GM18861 (cell line): ENCODE data around the gene TPO.

Source experiments
- ATAC-seq: cut with Tn5 transposase; IDR thresholded peaks from one replicate; pipeline ENCODE4 v1.9.1; 2021; ENCODE audit not compliant: unreplicated experiment

Gene TPO

DNA sequence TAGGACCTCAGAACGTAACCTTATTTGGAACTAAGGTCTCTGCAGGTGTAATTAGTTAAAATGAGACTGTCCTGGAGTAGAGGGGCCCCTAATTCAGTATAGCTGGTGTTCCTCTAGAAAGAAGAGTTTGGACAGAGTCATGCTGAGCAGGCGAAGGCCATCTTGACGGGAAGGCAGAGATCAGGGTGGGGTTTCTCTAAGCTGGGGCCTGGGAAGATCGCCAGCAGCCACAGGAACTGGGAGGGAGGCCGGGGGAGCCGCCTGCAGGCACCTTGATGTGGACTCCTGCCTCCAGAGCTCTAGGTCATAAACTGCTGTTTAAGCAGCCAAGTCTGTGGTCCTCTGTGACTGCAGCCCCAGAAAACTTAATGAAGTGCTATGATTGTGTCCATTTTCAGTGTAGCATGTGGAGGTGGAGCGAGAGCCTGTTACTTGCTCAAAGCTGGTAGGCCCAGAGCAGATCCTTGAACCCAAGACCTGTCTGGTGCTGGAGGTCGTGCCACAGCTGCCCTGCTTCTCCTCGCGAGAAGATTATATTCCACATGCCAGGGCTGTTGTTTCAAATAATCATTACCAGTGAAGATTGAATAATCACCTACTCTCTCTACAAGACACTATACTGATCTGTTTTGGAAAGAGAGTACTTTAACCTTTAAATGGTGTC, 105.7 kb downstream of the TPO start:
- ATAC-seq: no peak

DNA sequence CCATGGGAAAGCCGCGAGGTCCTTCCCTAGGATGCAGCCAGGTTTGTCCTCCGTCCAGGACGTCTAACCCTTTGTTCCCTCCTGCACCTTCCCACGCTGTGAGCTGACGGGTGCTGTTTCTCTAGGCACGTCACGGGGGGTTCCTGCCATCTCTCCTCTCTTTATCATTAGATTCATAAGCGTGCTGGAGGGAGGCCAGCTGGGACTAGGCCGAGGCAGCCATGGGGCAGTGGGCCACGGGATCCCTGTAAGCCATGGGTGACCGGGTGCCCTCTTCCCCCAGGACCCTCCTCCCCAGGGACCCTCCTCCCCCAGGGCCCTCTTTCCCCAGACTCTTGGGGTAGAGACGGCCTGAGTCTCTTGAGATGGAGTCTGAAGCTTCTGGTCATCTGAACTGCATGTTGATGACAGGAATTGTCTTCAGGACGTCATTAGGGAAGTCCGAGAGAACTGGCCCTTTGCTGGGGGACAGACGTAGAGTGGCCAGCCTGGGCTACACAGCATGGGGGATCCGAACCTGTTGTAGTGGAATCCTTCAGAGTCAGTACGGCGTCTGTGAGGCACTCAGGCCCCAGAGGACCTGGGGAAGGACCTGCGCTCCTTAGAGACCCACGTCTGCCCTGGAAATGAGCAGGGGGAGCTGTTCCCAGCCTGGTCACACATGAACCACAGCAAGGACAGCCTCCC, 108.1 kb downstream of the TPO start:
- no peak for ATAC-seq

DNA sequence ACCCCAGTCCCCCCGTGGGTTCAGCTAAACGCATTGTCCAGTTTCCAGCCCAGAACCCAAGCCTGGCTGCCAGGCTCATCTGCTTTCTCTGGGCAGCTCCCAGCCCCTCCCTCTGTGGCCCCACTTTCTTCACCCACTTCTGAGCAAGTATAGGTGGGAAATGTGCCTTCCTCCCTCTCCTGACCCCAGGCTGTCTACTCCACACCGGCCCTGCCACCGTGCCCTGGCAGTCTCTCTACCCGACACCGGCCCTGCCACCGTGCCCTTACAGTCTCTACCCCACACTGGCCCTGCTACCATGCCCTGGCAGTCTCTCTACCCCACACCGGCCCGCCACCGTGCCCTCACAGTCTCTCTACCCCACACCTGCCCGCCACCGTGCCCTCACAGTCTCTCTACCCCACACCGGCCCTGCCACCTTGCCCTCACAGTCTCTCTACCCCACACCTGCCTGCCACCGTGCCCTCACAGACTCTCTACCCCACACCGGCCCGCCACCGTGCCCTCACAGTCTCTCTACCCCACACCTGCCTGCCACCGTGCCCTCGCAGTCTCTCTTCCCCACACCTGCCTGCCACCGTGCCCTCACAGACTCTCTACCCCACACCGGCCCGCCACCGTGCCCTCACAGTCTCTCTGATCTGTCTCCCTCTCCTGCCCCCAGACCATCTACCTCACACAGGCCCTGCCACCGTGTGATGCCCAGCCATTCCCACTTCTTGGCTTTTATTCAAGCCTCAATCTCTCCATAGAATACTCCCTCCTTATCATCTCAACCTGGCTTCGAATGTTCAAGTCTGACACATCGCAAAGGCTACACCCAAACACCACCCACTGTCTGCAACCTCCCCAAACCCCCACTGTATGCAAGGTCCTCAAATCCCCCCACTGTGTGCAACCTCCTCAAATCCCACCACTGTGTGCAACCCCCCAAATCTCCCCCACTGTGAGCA, 108.9 kb downstream of the TPO start:
- ATAC-seq: no peak

DNA sequence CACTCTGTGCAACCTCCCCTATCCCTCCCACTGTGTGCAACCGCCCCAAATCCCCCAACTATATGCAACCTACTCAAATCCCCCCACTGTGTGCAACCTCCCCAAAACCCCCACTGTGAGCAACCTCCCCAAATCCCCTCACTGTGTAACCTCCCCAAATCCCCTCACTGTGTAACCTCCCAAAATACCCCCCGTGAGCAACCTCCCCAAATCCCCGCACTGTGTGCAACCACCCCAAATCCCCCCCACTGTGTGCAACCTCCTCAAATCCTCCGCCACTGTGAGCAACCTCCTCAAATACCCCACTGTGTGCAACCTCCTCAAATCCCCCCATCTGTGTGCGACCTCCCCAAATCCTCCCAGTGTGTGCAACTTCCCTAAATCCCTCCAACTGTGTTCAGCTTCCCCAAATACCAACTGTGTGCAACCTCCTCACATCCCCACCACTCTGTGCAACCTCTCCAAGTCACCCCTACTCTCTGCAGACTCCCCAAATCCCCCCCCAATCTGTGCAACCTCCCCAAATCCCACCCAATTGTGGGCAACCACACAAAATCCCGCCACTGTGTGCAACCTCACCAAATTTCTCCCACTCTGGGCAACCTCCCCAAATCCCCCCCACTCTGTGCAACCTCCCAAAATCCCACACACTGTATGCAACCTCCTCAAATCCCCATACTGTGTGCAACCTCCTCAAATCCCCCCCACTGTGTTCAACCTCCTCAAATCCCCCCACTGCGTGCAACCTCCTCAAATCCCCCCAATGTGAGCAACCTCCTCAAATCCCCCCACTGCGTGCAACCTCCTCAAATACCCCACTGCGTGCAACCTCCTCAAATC, 114.1 kb downstream of the TPO start:
- no peak for ATAC-seq

DNA sequence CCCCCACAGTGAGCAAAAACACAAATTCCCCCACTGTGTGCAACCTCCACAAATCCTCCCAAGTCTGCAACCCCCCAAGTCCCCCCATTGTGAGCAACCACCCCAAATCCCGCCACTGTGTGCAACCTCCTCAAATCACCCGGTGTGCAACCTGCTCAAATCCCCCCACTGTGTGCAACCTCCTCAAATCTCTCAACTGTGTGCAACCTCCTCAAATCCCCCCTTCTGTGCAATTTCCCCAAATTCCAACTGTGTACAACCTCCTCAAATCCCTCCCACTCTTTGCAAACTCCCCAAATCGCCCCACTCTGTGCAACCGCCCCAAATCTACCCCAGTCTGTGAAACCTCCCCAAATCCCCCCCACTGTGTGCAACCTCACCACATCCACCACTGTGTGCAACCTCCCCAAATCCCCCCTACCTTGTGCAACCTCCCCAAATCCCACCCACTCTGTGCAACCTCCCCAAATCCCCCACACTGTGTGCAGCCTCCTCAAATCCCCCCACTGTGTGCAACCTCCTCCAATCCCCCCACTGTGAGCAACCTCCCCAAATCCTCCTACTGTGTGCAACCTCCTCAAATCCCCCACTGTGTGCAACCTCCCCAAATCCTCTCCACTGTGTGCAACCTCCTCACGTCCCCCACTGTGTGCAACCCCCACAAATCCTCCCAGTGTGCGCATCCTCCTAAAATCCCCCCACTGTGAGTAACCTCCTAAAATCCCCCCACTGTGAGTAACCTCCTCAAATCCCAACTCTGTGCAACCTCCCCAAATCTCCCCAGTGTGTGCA, 115.2 kb downstream of the TPO start:
- ATAC-seq: no peak

DNA sequence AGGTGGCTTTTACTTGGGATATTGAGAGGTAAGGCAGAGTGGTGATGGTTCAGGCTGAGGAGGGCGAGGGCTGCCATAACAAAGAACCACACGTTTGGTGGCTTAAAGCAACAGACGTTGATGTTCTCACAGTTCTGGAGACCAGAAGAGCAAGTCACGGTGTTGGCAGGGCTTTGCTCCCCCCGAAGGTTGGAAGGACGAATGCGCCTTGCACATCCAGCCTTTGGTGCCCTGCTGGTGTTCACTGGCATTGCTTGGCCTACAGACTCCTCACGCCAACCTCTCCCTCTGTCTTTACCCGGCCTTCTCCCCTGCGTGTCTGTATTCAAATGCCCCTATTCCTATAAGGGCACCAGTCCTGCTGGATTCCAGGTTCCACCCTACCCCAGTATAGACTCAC, 125.4 kb downstream of the TPO start:
- no peak for ATAC-seq

DNA sequence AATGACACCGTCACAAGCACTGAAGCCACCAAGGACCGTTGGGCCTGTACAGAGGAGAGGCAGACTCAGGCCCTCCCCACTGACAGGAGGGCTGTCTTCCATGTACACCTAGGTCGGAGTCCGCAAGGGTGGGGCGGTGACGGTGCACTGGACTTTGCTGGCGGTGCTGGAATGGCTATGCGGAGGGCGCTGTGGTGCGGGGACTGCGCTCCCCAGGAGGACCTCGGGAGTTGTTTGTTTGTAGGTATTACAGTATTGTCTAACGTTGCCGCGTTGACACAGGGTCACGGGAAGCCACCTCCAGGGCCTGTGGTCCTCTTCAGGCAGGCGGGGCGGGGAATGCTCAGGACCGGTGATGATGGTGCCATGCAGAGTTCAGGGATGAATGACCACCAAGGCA, 126.2 kb downstream of the TPO start:
- ATAC-seq: no peak

DNA sequence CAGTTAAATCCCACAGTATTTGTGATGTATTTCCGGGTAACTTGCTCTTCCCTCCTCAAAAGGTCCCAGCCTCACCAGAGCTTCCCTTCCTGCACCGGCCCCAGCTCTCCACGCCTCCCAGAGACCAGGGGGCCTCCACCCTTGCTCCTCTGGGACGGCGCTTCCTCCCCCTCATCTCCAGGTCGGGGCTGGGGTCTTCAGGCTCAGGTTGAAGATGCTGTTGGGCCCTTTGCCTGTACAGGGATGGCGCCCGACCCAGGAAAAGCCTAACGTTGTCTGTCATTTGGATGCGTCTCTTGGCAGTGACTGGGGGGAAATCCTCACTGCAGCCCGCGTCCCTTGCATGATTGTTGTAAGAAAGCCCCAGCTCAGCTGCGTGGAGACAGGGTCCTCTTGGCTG, 126.7 kb downstream of the TPO start:
- no peak for ATAC-seq

DNA sequence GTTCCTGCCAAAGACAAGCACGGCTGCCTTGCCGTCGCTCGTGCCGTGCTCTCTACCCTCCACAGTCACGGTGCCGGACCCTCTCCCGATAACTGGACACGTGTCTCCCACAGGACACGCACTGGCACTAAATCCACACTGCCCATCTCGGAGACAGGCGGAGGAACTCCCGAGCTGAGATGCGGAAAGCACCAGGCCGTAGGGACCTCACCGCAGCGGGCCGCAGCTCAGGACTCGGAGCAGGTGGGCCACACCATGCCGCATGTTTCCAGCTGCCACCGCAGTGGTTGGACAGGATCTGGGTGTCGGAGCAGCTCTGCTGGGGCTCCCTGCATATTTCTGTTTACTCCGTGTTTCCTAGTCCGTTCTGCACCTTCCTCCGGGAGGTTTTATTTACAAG, 127.2 kb downstream of the TPO start:
- ATAC-seq: no peak

DNA sequence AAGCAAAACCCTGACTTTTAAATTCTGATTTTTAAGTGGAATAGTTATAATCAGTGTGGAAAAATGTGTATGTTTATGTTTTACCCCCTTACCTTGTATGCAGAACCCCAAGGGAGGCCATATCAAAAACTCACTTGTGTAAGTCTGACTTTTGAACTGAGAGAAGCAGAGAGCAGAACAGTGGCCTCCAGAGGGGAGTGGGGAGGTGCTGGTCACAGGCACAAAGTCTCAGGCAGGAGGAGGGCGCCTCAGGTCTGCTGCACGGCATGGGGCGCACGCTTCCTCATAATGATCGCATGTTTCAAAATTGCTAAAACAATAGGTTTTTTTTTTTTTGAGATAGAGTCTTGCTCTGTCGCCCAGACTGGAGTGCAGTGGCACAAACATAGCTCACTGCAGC, 127.8 kb downstream of the TPO start:
- ATAC-seq: no peak

DNA sequence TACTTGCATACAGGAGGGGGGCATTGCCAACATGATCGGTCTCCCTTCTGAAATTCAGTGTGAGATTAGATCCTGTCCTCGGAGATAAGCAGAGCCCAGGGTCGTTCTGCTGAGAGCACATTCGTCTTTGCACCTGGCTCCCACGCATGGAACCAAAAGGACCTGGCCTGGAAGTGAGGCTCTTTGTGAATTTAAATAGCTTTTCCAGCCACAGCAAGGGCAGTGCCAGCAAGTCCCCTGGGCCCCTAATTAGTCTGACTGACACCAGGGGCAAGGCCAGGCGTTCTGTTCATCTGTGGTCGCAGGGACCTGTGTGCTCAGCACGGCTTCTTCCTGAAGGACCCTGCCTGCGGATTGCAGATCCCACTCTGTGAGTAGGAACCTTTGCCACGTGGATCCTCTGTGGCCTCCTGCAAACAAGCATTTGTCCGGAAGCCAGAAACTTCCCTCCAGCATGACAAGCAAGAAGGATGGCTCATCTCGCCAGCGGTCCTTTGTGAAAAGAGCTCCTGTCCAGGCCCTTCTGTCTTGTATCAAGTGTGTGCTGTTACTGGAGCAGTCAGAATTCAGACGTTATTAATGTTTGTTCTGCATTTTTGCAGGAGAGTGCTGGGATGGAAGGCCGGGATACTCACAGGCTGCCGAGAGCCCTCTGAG, 128.7 kb downstream of the TPO start:
- no peak for ATAC-seq

DNA sequence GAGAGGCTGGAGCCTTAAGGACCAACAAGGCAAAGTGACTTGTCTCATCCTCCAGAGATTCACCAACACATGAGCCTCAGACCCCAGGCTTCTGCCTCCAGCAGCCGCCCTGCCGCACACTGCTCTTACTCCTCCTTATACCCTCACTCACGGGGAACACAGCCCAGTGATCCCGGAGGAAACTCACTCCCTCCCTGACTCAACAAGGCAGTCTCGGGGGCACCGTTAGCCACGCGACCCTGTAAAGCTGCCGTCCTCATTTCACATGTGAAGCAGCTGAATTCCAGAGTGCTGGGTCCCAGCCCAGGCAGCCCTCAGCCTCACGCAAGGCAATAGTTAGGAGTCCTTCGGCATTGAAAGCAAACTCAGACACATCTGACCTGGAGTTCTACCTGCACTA, 129.7 kb downstream of the TPO start:
- ATAC-seq: no peak

DNA sequence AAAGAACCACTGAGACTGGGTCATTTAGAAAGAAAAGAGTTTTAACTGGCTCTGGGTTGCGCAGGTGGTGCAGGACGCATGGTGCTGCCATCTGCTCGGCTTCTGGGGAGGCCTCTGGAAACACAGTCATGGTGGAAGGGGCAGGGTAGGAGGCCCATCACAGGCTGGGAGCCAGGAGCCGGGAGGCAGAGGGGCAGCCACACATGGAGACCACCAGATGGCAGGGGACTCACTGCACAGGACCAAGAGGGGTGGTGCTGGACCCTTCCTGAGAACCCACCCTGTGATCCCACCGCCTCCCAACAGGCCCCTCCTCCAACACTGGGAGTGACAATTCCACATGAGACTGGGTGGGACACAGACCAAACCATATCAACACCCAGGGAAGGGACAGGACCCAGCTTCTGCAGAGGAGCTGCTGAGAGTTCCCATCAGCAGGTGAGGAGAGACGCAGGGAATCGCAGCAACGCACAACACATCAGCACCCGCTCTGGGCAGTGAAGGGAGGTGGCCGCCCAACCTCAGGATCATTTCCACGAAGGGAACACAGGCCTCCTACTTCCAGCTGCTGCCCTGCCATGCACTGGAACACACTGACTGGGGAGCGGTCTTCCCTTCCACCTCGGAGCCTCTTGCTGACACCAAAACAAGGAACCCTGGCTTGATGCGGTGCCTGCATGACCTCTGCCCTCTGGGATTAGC, 130.7 kb downstream of the TPO start:
- ATAC-seq: no peak

DNA sequence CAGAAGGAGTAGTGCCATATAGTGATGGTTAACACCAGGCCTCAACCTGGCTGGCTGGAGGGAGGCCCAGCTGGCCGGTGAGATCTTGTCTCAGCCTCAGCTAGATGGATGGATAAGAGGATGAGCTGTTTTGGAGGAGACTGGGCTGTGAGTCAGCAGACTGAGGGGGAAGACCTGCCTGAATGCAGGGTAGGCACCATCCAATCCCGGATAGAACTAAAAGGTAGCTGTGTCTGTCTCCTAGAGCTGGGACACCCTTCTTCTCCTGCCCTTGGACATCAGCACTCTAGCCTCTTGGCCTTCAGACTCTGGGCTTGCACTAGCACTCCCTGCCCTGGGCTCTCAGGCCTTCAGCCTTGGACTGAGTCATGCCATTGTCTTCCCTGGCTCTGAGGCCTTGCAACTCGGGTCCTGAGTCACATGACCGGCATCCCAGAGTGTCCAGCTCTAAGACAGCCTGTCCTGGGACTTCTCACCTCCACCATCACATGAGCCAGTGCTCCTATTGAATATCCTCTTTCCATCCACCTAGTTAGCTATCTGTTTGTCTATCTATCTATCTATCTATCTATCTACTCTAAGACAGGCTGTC, 131.3 kb downstream of the TPO start:
- ATAC-seq: no peak

DNA sequence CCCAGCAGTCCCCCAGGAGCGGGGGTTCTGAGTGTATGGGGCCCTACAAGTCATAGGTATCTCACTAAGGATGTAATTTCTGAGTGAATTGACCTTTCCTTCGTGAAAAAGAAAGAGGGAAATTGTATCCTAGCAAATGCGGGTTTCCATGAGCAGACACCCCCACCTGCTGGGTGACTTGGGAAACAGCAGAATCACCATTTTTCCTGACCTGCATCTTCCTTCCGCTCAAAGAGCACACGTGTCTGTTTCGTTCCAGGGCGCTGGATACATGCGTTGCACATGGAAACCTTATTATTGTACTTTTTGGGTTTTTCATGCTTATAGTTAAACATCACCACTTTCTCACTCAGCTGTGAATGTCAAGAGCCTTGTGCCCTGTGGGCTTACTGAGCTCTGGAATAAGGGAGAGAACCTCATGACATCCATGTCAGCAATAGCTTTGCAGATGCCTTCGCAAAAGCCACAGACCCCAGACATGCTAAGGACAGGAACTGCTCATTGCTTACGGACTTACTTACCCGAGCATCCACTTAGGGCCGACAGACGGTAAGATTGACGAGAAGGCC, 132.8 kb downstream of the TPO start:
- ATAC-seq: no peak

DNA sequence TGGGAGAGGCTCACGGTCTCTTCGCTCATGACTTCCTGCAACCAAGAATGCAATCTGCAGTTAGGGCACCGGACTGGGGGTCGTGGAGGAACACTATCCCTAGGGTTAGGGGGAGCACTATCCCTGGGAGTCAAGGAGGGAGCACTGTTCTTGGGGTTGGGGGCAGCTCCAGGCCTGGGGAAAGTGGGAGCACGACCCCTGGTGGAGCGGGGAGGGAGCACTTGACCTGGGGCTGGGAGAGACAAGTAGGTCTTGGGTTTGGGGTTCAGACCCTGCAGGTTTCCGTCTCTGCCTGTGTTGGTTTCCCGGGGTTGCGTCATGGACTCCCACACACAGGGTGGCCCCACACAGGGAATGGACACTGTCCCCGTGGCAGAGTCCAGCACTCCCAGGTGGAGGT, 133.6 kb downstream of the TPO start:
- no peak for ATAC-seq

DNA sequence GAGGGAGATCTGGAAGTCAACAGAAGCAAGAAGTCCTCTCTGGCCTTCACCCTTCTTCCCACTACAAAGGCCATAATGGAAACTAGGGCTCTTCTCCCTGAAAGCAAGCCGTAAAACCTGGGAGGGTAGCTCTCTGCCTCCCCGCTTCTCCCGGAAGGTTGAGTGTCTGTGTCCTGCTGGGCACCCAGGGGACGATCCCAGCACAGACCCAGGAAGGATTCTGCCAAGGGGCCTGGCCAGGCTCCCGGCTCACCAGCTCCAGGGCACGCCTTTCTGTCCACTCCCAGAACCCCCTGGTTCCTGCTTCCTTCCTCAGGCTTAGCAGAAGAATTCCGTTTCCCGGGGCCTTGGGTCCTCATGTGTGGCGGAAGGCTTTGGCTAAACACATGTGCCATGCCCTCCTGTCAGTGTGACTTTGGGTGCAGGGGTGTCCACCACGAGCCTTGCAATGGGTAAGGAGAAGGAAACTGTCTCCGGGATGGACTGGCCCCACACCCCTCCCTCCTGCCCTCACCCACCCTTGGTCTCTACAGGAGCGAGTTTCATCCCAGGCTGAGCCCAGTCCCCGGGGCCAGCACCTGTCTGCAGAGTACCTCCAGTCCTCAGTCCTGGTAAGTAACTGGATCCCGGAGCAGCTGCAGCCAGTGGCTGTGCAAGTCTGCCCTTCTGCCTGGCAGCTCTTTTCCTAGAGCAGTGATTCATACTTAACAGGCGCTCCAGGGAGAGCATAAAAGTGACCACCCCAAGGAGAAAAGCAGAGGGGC, 135.8 kb downstream of the TPO start:
- ATAC-seq: no peak

DNA sequence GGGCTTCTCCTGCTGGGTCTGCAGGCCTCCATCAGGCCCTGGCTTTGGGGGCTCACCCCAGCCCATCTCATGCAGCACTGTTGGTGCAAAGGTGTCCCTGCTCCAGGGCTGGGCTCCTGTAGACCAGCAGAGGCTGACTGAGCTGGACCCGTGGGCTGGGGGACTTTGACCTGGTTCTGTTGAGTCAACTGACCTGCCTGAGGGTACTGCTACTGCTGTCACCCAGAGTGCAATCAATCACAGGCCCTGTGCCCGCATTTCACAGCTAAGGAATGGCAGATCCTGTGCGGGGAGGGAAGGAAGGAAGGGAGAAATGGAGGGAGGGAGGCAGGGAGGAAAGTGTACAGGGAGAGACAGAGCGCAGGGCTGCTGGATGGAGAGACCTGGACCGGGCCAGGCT, 136.8 kb downstream of the TPO start:
- no peak for ATAC-seq
